HFFc6 (cell line): Measurements from ENCODE around the gene RSAD1. TPM values are rescaled to one million over a fixed set of nuclear protein-coding genes. Genes with fewer than 3 reads are reported as not detected.

Source experiments
- DNase-seq: peaks from one replicate; pipeline ENCODE4 v3.0.0-alpha.2; 2018
- H3K27ac Mint-ChIP-seq: 2 replicates; pipeline ENCODE4 v1.8.0; 2020; ENCODE audit warnings: mild to moderate bottlenecking, mixed read lengths
- H3K27me3 Mint-ChIP-seq: 2 replicates; pipeline ENCODE4 v1.8.0; 2021; ENCODE audit warnings: mild to moderate bottlenecking, moderate library complexity, mixed read lengths; ENCODE audit not compliant: insufficient read depth
- H3K36me3 Mint-ChIP-seq: 2 replicates; pipeline ENCODE4 v1.8.0; 2021; ENCODE audit warnings: low read depth, mixed read lengths
- H3K4me1 Mint-ChIP-seq: 2 replicates; pipeline ENCODE4 v1.8.0; 2020; ENCODE audit warnings: low read depth, mixed read lengths
- H3K4me3 Mint-ChIP-seq: 2 replicates; pipeline ENCODE4 v1.8.0; 2020; ENCODE audit warnings: mild to moderate bottlenecking, moderate library complexity, mixed read lengths
- H3K9me3 Mint-ChIP-seq: 2 replicates; pipeline ENCODE4 v1.8.0; 2020; ENCODE audit warnings: mild to moderate bottlenecking, mixed read lengths
- total RNA-seq, 6 experiments: library from RNA; stranded (reverse); fragmentation: NEBNext Ultra II Directional; extraction: Animal tissue kit (Norgen Biotek cat#: 25700); gene quantifications; 2 replicates in 1 of 6; 3 replicates in 5 of 6; pipeline ENCODE4 v1.2.3, GENCODE V29; 2021
- TF ChIP-seq, protein P1 (sequence below): fragments of 200-600 bp; sonication (generic); IDR thresholded peaks from 2 replicates; pipeline ENCODE4 v1.5.0; 2021; ENCODE audit warnings: antibody characterized with exemption, mild to moderate bottlenecking

Gene RSAD1
- total RNA-seq, 6 experiments from 2014 or later: 14.9 to 20.4 (median 17.5) TPM

DNA sequence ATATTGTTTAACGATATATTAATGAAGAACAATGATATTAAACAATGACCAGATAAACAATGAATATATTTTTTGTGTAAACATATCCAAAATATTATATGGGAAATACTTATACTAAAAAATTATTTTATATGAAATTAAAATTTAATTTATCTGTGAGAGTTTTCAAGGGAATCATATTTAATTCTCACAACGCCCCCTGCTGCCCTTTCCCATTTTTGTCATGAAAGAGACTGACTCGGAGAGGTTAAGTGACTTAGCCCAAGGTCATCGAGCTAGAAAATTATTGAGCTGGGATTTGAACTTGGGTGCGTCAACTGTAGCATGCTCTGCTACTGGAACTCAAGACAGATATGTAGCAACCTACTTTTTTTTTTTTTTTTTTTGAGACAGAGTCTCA is 22.4 kb downstream of the RSAD1 start:
- H3K27ac Mint-ChIP-seq: no peak overlapping the region
- peak; percentile 8 for DNase-seq
- H3K36me3 Mint-ChIP-seq: no peaks in the 10 kb centered on the region
- peaks cover 6% of the 10 kb centered on the region for H3K27me3 Mint-ChIP-seq
- peaks cover 10% of the 10 kb centered on the region for H3K4me1 Mint-ChIP-seq
- no peaks in the 10 kb centered on the region for H3K9me3 Mint-ChIP-seq
- TF ChIP-seq, protein P1, sequence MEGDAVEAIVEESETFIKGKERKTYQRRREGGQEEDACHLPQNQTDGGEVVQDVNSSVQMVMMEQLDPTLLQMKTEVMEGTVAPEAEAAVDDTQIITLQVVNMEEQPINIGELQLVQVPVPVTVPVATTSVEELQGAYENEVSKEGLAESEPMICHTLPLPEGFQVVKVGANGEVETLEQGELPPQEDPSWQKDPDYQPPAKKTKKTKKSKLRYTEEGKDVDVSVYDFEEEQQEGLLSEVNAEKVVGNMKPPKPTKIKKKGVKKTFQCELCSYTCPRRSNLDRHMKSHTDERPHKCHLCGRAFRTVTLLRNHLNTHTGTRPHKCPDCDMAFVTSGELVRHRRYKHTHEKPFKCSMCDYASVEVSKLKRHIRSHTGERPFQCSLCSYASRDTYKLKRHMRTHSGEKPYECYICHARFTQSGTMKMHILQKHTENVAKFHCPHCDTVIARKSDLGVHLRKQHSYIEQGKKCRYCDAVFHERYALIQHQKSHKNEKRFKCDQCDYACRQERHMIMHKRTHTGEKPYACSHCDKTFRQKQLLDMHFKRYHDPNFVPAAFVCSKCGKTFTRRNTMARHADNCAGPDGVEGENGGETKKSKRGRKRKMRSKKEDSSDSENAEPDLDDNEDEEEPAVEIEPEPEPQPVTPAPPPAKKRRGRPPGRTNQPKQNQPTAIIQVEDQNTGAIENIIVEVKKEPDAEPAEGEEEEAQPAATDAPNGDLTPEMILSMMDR: peak; percentile 78
- H3K4me3 Mint-ChIP-seq: no peak overlapping the region

DNA sequence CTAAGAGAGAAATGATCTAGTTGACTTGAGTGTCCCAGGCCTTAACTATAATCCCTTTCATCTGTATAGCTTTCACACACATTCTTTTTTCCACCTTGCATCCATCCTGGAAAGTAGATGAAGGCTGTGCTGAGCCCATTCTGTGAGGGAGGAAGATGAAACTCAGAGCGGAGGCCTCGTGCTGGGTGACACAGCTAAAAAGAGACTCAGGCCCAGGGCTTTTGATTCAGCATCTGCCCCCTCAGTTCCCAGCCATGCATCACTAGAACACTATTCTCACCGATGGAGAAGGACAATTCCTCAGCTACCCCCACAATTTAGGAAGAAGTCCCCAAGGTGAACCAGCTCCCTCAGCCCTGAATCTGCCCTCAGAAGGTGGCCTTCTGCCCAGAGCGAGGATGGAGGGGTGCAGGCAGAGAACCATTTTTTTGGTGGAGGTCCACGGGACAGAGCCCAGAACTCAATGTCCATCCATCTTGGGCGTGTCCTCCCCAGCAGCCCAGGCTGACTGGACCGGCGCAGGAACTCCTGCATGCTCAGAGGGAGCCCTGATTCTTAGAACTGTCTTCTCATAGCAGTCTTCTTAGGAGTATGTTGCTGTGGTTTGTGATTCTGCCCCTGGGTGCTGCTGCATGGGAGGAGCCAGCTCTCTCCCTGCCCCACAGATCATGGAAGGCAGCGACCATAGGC is 23.8 kb downstream of the RSAD1 start:
- Mint-ChIP-seq H3K4me3 (no peak overlapping the region), H3K9me3 (no peaks in the 10 kb centered on the region), H3K27ac (no peak overlapping the region), H3K27me3 (peaks cover 6% of the 10 kb centered on the region), H3K36me3 (no peaks in the 10 kb centered on the region), H3K4me1 (peaks cover 8% of the 10 kb centered on the region)
- TF ChIP-seq, protein P1: no peak
- no peak for DNase-seq

DNA sequence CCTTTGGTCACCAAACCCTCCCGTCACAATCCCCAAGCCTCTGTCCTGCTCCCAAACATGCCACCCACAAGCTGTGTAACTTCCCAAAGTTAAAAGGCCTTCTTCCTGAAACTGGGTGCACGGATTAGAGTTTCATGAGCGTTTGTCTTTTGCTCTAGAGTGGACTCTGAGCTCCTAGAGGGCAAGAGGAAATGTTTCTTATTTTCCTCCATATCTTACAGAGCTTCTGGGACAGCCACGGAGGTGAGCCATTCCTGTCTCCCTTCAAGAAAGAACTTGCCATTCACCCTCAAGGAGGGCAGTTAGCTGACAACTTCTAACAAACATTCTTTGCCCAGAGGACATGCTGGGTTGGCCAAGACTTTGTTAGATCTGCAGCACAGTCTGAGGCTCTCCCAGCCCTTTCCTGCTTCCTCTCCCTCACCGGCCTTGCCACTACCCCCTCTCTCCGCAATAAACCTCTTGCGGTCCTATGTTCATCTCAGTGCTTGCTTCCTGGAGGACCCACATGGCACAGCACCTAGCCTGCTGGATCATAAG is 27.0 kb downstream of the RSAD1 start:
- Mint-ChIP-seq H3K27me3 (peaks cover 9% of the 10 kb centered on the region), H3K4me3 (no peak overlapping the region), H3K27ac (no peak overlapping the region), H3K9me3 (no peaks in the 10 kb centered on the region), H3K36me3 (no peaks in the 10 kb centered on the region), H3K4me1 (peaks cover 22% of the 10 kb centered on the region)
- TF ChIP-seq, protein P1: no peak
- no peak for DNase-seq

DNA sequence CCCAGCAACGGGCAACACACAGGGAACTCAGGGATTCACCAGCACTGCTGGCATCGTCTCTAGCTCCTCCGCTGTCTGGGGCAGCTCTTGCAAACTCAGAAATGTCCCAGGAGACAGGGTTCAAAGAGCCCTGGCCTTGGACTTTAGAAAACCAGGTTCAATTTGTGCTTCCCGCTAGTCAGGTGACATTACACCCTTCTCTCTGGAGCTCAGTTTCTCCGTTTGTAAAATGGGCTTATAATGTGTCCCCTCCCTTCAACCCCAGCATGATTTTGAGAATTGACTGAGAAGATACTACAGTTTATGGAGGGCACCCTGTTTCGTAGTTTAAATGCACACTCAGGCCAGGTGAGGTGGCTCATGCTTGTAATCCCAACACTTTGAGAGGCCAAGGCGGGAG is 27.6 kb downstream of the RSAD1 start:
- no peak for DNase-seq
- Mint-ChIP-seq H3K36me3 (no peaks in the 10 kb centered on the region), H3K4me3 (no peak overlapping the region), H3K4me1 (peaks cover 28% of the 10 kb centered on the region), H3K27me3 (peaks cover 9% of the 10 kb centered on the region), H3K9me3 (no peaks in the 10 kb centered on the region), H3K27ac (no peak overlapping the region)
- TF ChIP-seq, protein P1: no peak

DNA sequence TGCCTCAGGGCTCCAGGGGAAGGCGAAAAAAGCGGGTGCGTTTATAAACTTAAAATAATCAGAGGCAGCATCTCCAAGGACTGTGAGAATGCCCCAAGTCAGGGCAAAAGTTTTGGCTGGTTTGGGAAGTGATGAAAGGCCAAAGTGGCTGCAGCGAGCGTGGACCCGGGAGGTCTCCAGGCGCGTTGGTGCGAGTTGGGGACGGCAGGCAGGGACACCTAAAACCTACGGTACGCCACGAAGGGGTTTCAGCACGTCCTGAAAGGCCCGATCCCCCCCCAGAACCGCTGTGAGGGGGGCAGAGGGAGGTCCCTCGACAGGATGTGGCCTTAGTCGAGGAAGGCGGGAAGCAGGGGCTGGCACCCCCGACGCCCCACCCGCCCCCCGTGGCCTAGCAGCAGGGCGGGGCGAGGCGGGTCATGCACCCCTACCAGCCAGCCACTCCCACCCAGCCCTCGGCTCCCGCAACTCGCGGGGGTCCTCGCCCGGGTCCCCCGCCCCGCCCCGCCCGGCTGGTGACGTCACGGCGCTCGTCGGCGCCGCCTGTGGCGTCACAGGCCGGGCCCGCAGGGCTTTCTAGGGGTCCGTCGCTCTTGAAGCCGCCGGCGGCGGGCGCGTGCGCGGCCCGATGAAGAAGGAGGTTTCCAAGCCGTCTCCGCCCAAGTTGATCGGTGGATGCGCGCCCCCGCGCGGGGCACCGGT is 29.4 kb downstream of the RSAD1 start, which contains the start of gene MYCBPAP:
Gene MYCBPAP, plus strand, starts transcription at position 569 of the 702 bp plus-strand sequence. CDS start 236 bp downstream, outside the sequence.
- no peaks in the 10 kb centered on the region for H3K9me3 Mint-ChIP-seq
- H3K4me1 Mint-ChIP-seq: peaks cover 33% of the 10 kb centered on the region
- no peaks in the 10 kb centered on the region for H3K36me3 Mint-ChIP-seq
- H3K27me3 Mint-ChIP-seq: peaks cover 5% of the 10 kb centered on the region
- peak; percentile 52 for DNase-seq
- peak within 1 kb of the TSS; percentile 88 for H3K4me3 Mint-ChIP-seq
- TF ChIP-seq, protein P1: peak; percentile 38; the same call in 1 of the 2 replicates
- H3K27ac Mint-ChIP-seq: peak within 1 kb of the TSS; percentile 74
